OCI-LY7 (cell line): Measurements from ENCODE around the gene ASAP3. TPM values are rescaled to one million over a fixed set of nuclear protein-coding genes. Genes with fewer than 3 reads are reported as not detected.

Experiments used
- BruUV-seq: library from RNA; stranded (reverse); fragments of 400-500 nt; replicated peaks from 2 replicates; lab custom pipeline; 2021; lab: Mats Ljungman, UMichigan
- CTCF ChIA-PET: fragments of 300-600 bp; sonication (Branson Sonifier 250); formaldehyde crosslinking; loops from one replicate; lab custom pipeline; 2022; ENCODE audit warnings: antibody characterized with exemption; ENCODE audit not compliant: unreplicated experiment; lab: Charles Lee
- POLR2A ChIA-PET: fragments of 300-600 bp; sonication (Branson Sonifier 250); formaldehyde crosslinking; loops from one replicate; lab custom pipeline; 2022; ENCODE audit warnings: antibody characterized with exemption; lab: Charles Lee
- DNase-seq: peaks from one replicate; pipeline ENCODE4 v3.0.0-alpha.2; 2015; ENCODE audit warnings: low spot score
- H2AFZ ChIP-seq: fragments of 200-600 bp; sonication (generic), shearing (Covaris generic); 2 replicates; pipeline ENCODE4 v1.6.1; 2014; ENCODE audit warnings: mild to moderate bottlenecking, antibody characterized with exemption, low read length, moderate library complexity
- H3K27ac ChIP-seq: fragments of 200-600 bp; sonication (generic); 2 replicates; pipeline ENCODE4 v1.5.1; 2014; ENCODE audit warnings: mixed run types, low read depth, mild to moderate bottlenecking, moderate library complexity, low read length, inconsistent platforms; ENCODE audit not compliant: poor library complexity, severe bottlenecking
- H3K36me3 ChIP-seq: fragments of 200-600 bp; sonication (generic); 2 replicates; pipeline ENCODE4 v1.6.1; 2014; ENCODE audit warnings: mild to moderate bottlenecking, antibody characterized with exemption, low read length, moderate library complexity, mixed read lengths; ENCODE audit not compliant: insufficient read depth
- H3K4me1 ChIP-seq: fragments of 200-600 bp; sonication (generic); 2 replicates; pipeline ENCODE4 v1.5.1; 2014; ENCODE audit warnings: mild to moderate bottlenecking, low read length; ENCODE audit not compliant: insufficient read depth, poor library complexity, severe bottlenecking
- H3K4me2 ChIP-seq: fragments of 200-600 bp; sonication (generic); 2 replicates; pipeline ENCODE4 v1.6.1; 2014; ENCODE audit warnings: mild to moderate bottlenecking, low read length
- H3K4me3 ChIP-seq: fragments of 200-600 bp; sonication (generic); 2 replicates; pipeline ENCODE4 v1.5.1; 2014; ENCODE audit warnings: mild to moderate bottlenecking, low read depth, low read length; ENCODE audit not compliant: poor library complexity, severe bottlenecking
- H3K79me2 ChIP-seq: fragments of 200-600 bp; sonication (generic); 2 replicates; pipeline ENCODE4 v1.6.1; 2016; ENCODE audit warnings: low read depth, mild to moderate bottlenecking, low read length, moderate library complexity, mixed read lengths; ENCODE audit not compliant: insufficient read depth
- H3K9me2 ChIP-seq: fragments of 200-600 bp; sonication (generic); 2 replicates; pipeline ENCODE4 v1.6.1; 2016; ENCODE audit warnings: mild to moderate bottlenecking, low read length, mixed read lengths; ENCODE audit not compliant: insufficient read depth
- H3K9me3 ChIP-seq: fragments of 200-600 bp; sonication (generic); 2 replicates; pipeline ENCODE4 v1.6.1; 2014; ENCODE audit warnings: mild to moderate bottlenecking, mixed run types, low read length, mixed read lengths
- H4K20me1 ChIP-seq: fragments of 200-600 bp; sonication (generic); 2 replicates; pipeline ENCODE4 v1.6.1; 2014; ENCODE audit warnings: mild to moderate bottlenecking, antibody characterized with exemption, low read length, moderate library complexity, mixed read lengths; ENCODE audit not compliant: insufficient read depth
- CTCF ChIP-seq: fragments of 200-600 bp; sonication (generic); conservative IDR thresholded peaks from 2 replicates; pipeline ENCODE4 v1.5.1; 2014; ENCODE audit warnings: mild to moderate bottlenecking, antibody characterized with exemption, low read length, moderate library complexity, mixed read lengths
- EZH2phosphoT487 ChIP-seq: fragments of 200-600 bp; sonication (generic); IDR thresholded peaks from 2 replicates; pipeline ENCODE4 v1.6.1; 2018; ENCODE audit warnings: low read depth, borderline replicate concordance, mild to moderate bottlenecking, mixed run types, antibody characterized with exemption, low read length, moderate library complexity, mixed read lengths
- intact Hi-C: fragments of 100-400 bp; cut with micrococcal nuclease; formaldehyde crosslinking; loops from one replicate; pipeline ENCODE4 v1.10.0; 2022; ENCODE audit not compliant: unreplicated experiment
- total RNA-seq, 2 experiments: library from RNA; depleted of rRNA in 1 of 2; stranded (reverse); fragments of >200 nt in 1 of 2; shearing (Covaris generic) in 1 of 2; gene quantifications; 2 replicates each; pipeline ENCODE4 v1.2.3, GENCODE V29; 2014 to 2022

Gene ASAP3
- total RNA-seq, 2 experiments from 2014 or later, result 5.9 to 14.9 TPM

GRCh38 chr1:23530087-23530746 is 46.2 kb upstream of the ASAP3 start:
- BruUV-seq, result no TSS peak
- peak; percentile 74 for DNase-seq

GRCh38 chr1:23529146-23530086 is 45.4 kb upstream of the ASAP3 start:
- ChIA-PET CTCF (interaction anchor here (0.5 to 1.7 kb wide), 9 partner anchors 10 to 170 kb away, joined by 3 to 7 read pairs (median 3); no protein-coding TSS in a partner anchor), POLR2A (interaction anchor here (0.6 to 6.3 kb wide), 30 partner anchors 10 to 430 kb away, joined by 3 to 35 read pairs (median 5); partner anchors contain the start of genes HNRNPR and ID3)
- intact Hi-C loops, result loop anchor here (5.0 to 10.0 kb wide), 4 partner anchors 187 to 1213 kb away; partner anchors contain the start of gene HNRNPR
- H3K9me3 ChIP-seq, result no peaks in the 10 kb centered on the region
- no peak overlapping the region for H2AFZ ChIP-seq
- DNase-seq, result peak; percentile 61
- peaks cover 68% of the 10 kb centered on the region for H3K4me1 ChIP-seq
- H3K4me3 ChIP-seq, result peak overlapping the region; percentile 84
- H4K20me1 ChIP-seq, result peaks cover 5% of the 10 kb centered on the region; the same call in 1 of the 2 replicates
- H3K36me3 ChIP-seq, result peaks cover 63% of the 10 kb centered on the region
- no peak for TF ChIP-seq CTCF
- TF ChIP-seq EZH2phosphoT487, result no peak
- peak overlapping the region; percentile 90 for H3K4me2 ChIP-seq
- peak overlapping the region; percentile 98 for H3K27ac ChIP-seq
- H3K9me2 ChIP-seq, result no peaks in the 10 kb centered on the region
- H3K79me2 ChIP-seq, result peaks cover 78% of the 10 kb centered on the region
- TSS peak; percentile 58 for BruUV-seq

More at GRCh38 chr1:23530087-23530746, 46.2 kb upstream of the ASAP3 start:
- no peaks in the 10 kb centered on the region for H3K9me3 ChIP-seq
- 0 out of 2 replicates have a peak, but pooled peaks cover 4% of the 10 kb centered on the region for H4K20me1 ChIP-seq
- peak overlapping the region; percentile 84 for H3K4me3 ChIP-seq
- H3K27ac ChIP-seq, result peak overlapping the region; percentile 98
- intact Hi-C loops, result no loop called here
- peaks cover 66% of the 10 kb centered on the region for H3K4me1 ChIP-seq
- ChIA-PET CTCF (interaction anchor here (0.6 to 1.7 kb wide), 2 partner anchors 9 to 20 kb away, joined by 5 read pairs; no protein-coding TSS in a partner anchor), POLR2A (interaction anchor here (0.6 to 6.3 kb wide), 19 partner anchors 10 to 1289 kb away, joined by 3 to 35 read pairs (median 6); no protein-coding TSS in a partner anchor)
- peaks cover 55% of the 10 kb centered on the region for H3K36me3 ChIP-seq
- peaks cover 70% of the 10 kb centered on the region for H3K79me2 ChIP-seq
- peak overlapping the region; percentile 90 for H3K4me2 ChIP-seq
- TF ChIP-seq EZH2phosphoT487 (no peak), CTCF (no peak; the same call in 1 of the 2 replicates)
- H2AFZ ChIP-seq, result no peak overlapping the region
- H3K9me2 ChIP-seq, result no peaks in the 10 kb centered on the region
